ENCODE measurements around the gene ME1. TPM values are rescaled to one million over a fixed set of nuclear protein-coding genes. Genes with fewer than 3 reads are reported as not detected.

ME1 gene
- total and polyA plus RNA-seq, 2 donors (not counting 3 experiments of a cell fraction or from before 2014, with no cell fraction given): 7.3 to 29.3 TPM

DNA sequence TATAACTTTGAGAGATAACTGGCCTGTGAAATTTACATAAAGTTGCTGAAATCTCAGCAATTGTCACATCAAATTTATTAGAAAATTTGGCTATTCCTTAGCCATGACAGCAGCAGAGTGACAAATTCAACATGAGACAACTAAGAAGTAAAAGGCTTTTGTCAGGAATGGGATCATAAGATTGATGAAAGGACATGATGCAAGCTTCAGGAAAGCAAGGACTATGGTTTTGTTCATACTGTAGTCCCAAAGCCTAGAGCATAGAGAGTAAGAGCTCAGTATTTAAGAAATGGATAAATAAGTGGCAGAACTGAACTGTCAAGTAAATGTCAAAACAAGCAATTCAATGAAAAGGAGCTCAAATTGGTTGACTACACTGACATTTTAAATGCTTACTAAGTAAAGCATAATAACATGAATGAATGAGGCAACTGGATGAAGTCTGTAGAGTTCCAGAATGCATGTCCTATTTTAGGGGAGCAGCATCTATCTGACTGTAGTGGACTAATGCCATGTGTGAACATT, 250.4 kb downstream of the ME1 start:
- dilution Hi-C loops (cut with MboI; ENCODE audit: extremely low pct_ligation_motif_present, low sequenced_read_pairs): no loop called here
- ChIA-PET POLR2A (no interaction called here), CTCF (interaction anchor here (1.5 kb wide), 2 partner anchors 34 to 113 kb away, joined by 3 to 4 read pairs; partner anchors contain the start of gene DOP1A)
- no peak overlapping the region for H2AFZ ChIP-seq (ENCODE audit: low read depth, low read length)
- no peak overlapping the region for H3K4me3 ChIP-seq (replicated peaks in 1 of 3; ENCODE audit: insufficient read depth in 1 of 3, low read depth in 1 of 3, low read length in 3 of 3)
- H3K36me3 ChIP-seq (ENCODE audit: control insufficient read depth in 2 of 2, extremely low read depth in 1 of 2, insufficient read depth in 2 of 2, low read length in 2 of 2): peaks cover 7 to 38% of the 10 kb centered on the region in 2 experiments
- H3K27me3 ChIP-seq (ENCODE audit: control insufficient read depth in 2 of 2, insufficient read depth in 2 of 2, low read length in 2 of 2): no peaks in the 10 kb centered on the region
- intact Hi-C loops (cut with micrococcal nuclease): no loop called here
- no peaks in the 10 kb centered on the region for H3K9me3 ChIP-seq (replicated peaks; ENCODE audit: control insufficient read depth, insufficient read depth, low read length)
- DNase-seq (ENCODE audit: low read depth, low spot score): no peak
- H3K9me1 ChIP-seq (replicated peaks; ENCODE audit: control insufficient read depth, extremely low read depth, insufficient read depth, low read length): no peaks in the 10 kb centered on the region
- H3K27ac ChIP-seq (ENCODE audit: insufficient read depth, low read depth, low read length): no peak overlapping the region
- TF ChIP-seq CTCF (IDR thresholded peaks at IDR 0.05; ENCODE audit: extremely low read depth in 1 of 2, insufficient read depth in 1 of 2, low read depth in 1 of 2, low read length in 2 of 2) (no peak), POLR2A (IDR thresholded peaks at IDR 0.05; ENCODE audit: low read depth, low read length) (no peak), MYC (IDR thresholded peaks at IDR 0.05; ENCODE audit: low read depth, low read length) (no peak), FOS (IDR thresholded peaks at IDR 0.05; ENCODE audit: borderline replicate concordance, insufficient read depth, low read length) (no peak), POLR2AphosphoS5 (IDR thresholded peaks at IDR 0.05; ENCODE audit: insufficient read depth, low read depth, low read length) (no peak), EZH2 (IDR thresholded peaks at IDR 0.05; ENCODE audit: borderline replicate concordance, low read depth, low read length, severe bottlenecking) (no peak), JUN (IDR thresholded peaks at IDR 0.05; ENCODE audit: borderline replicate concordance, insufficient read depth, insufficient read length, low read depth) (no peak), GATA2 (IDR thresholded peaks at IDR 0.05; ENCODE audit: insufficient read depth, insufficient read length, low read depth, low read length) (no peak)
- TF ChIP-seq, protein P1, sequence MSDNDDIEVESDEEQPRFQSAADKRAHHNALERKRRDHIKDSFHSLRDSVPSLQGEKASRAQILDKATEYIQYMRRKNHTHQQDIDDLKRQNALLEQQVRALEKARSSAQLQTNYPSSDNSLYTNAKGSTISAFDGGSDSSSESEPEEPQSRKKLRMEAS (IDR thresholded peaks at IDR 0.05; ENCODE audit: insufficient read depth, insufficient read length): no peak
- no peaks in the 10 kb centered on the region for H3K4me1 ChIP-seq (ENCODE audit: control insufficient read depth, extremely low read depth, insufficient read depth, low read length)
- H3K9ac ChIP-seq (replicated peaks; ENCODE audit: extremely low read depth, insufficient read depth, low read length): no peak overlapping the region
- no TSS peak for BruUV-seq (replicated peaks)
- no peak for FAIRE-seq
- H4K20me1 ChIP-seq (replicated peaks; ENCODE audit: control insufficient read depth, extremely low read depth, insufficient read depth, low read length): peaks cover 2% of the 10 kb centered on the region
- no peaks in the 10 kb centered on the region for H3K79me2 ChIP-seq (ENCODE audit: control insufficient read depth, insufficient read depth, low read length)
- H3K4me2 ChIP-seq (ENCODE audit: insufficient read depth, low read length): no peak overlapping the region

Data from endothelial cell of umbilical vein (primary cell).